Activated naive CD8-positive, alpha-beta T cell treated with anti-CD3 and anti-CD28 coated beads, Interleukin-2, amount 50 U/mL, for 24 hours (primary cell): ENCODE results near the gene CRP.
"Not testable (repeated sequence)": the region's sequence is repeated elsewhere in the genome, so short reads cannot be mapped to it uniquely, and the experiment has no call there.

Experiments used
- ATAC-seq: fragments of 150-1000 bp; cut with Tn5 transposase; one replicate; pipeline ENCODE4 v1.10.0; 2021
- DNase-seq: peaks from one replicate; pipeline ENCODE4 v3.0.0; 2021
- H3K27ac Mint-ChIP-seq: one replicate; pipeline ENCODE4 v1.8.0; 2021; ENCODE audit warnings: mild to moderate bottlenecking, mixed read lengths
- H3K27me3 Mint-ChIP-seq: one replicate; pipeline ENCODE4 v1.8.0; 2021; ENCODE audit warnings: mixed read lengths
- H3K36me3 Mint-ChIP-seq: one replicate; pipeline ENCODE4 v1.8.0; 2021; ENCODE audit warnings: low read depth, mixed read lengths
- H3K4me1 Mint-ChIP-seq: one replicate; pipeline ENCODE4 v1.8.0; 2021; ENCODE audit warnings: mixed read lengths
- H3K4me3 Mint-ChIP-seq: one replicate; pipeline ENCODE4 v1.8.0; 2021; ENCODE audit warnings: mild to moderate bottlenecking, moderate library complexity, mixed read lengths
- H3K9me3 Mint-ChIP-seq: one replicate; pipeline ENCODE4 v1.8.0; 2021; ENCODE audit warnings: mixed read lengths

Gene CRP, protein sequence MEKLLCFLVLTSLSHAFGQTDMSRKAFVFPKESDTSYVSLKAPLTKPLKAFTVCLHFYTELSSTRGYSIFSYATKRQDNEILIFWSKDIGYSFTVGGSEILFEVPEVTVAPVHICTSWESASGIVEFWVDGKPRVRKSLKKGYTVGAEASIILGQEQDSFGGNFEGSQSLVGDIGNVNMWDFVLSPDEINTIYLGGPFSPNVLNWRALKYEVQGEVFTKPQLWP

DNA sequence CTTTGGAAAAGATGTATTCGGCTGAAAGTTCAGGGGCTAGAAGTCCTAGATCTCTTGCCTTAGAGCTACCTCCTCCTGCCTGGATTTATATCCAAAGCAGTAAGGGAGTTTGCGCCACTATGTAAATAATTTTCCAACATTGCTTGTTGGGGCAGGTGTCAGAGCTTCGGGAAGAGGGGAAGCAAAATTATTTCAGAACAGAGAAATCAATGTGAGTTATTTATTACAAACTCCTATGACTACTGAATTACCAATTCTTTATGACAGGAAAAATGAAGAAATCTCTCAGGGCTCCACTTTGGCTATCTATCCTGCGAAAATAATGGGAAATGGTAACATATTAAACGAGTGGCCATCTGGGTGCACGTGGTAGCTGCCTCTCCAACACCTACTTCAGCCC lies at the start of gene CRP:
TSS of gene CRP (minus strand) at position 61 of the 400 bp plus-strand sequence. CDS start 104 bp downstream, outside the sequence.
- peaks cover 5% of the 10 kb centered on the region for H3K36me3 Mint-ChIP-seq
- H3K27ac Mint-ChIP-seq: no peak within 1 kb of the TSS
- H3K27me3 Mint-ChIP-seq: peaks cover 9% of the 10 kb centered on the region
- no peak for DNase-seq
- H3K9me3 Mint-ChIP-seq: peaks cover 24% of the 10 kb centered on the region
- no peak for ATAC-seq
- H3K4me3 Mint-ChIP-seq: no peak within 1 kb of the TSS
- no peaks in the 10 kb centered on the region for H3K4me1 Mint-ChIP-seq

DNA sequence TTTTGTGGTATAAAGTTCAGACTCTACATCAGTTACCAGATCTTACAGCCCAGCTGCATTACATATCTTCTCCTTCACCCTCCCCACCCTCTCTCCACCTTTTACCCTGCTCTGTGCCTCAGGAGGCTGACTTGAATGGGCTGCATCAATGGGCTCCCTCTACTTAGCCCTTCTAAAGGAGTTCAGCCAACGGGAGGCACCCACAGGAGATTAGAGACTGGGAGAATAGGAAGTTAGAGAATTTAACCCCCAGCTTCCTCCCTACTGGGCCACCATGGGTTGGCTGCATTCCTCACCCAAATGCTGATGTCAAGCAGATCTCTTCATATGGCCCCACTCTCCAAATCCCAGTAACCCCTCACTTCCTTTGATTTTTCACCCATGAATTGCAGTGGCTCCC lies 49.3 kb upstream of the CRP start:
- Mint-ChIP-seq H3K27me3 (peaks cover 7% of the 10 kb centered on the region), H3K36me3 (no peaks in the 10 kb centered on the region), H3K4me1 (no peaks in the 10 kb centered on the region), H3K27ac (no peak overlapping the region), H3K9me3 (no peaks in the 10 kb centered on the region), H3K4me3 (no peak overlapping the region)
- ATAC-seq (no peak), DNase-seq (no peak)

DNA sequence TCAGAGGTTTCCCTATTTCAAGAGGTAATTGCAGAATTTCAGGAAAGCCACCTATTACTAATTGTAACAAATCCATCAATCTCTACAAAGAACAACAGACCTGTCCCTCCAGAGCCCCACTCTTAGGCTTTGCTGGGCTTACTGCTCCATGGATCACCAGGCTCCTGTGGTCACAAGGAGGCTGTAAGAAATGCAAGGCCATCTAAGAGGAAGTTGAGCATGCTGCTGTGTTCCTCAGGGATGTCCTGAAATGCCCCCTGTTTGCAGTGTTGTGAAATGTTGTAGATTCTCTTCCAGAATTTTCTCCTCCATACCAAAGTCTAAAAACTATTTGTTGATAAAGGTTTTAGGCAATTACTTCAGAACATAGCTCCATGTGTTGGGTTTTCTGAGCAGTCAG lies 42.0 kb upstream of the CRP start:
- Mint-ChIP-seq H3K36me3 (no peaks in the 10 kb centered on the region), H3K27ac (no peak overlapping the region), H3K4me3 (no peak overlapping the region), H3K9me3 (no peaks in the 10 kb centered on the region), H3K4me1 (no peaks in the 10 kb centered on the region), H3K27me3 (peaks cover 10% of the 10 kb centered on the region)
- no peak for ATAC-seq
- no peak for DNase-seq

DNA sequence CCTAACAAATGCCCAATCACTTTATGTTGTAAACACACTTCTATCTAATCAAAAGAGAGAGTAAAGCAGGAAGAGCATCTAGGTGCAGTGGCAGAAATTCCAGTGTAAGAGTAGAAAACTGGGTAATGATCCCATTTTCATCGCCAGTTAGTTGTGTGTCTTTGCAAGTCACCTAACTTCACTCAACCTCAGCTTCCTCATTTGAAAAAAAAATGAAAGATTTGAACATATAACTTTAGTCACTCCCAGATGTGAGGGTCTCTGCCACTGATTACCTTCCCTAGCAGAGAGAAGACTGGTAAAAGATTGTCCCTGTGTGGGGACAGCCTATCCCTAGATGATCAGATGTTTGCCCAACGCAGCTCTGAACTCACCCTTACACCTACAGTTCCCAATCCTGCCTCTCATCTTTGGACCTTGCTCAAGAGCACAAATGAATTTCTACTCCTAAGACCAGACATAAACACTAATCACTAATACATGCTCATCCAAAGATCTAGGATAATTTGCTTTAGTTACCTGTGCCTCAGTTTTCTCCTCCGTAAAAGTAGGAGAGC lies 41.1 kb upstream of the CRP start:
- no peak for DNase-seq
- Mint-ChIP-seq H3K9me3 (no peaks in the 10 kb centered on the region), H3K4me1 (no peaks in the 10 kb centered on the region), H3K27me3 (peaks cover 8% of the 10 kb centered on the region), H3K4me3 (no peak overlapping the region), H3K36me3 (no peaks in the 10 kb centered on the region), H3K27ac (no peak overlapping the region)
- no peak for ATAC-seq

DNA sequence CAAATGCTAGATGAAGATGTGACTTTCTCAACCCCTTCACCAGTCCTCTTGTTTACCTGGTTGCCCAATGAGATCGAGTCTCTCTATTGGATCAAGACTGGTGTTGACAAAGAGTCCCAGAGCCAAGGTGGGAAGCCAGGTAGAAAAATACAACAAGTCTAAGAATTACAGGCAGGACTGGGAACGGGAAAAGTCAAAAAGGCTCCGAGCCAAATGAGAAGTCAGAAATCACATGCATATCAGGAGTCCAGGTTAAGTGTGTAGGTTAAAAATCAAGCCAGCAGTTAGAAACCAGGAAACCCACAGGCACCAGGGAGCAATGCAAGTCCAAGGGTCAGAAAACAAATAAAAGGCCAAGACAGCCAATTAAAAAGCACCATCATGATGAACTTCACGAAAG lies 39.0 kb upstream of the CRP start:
- no peak overlapping the region for H3K27ac Mint-ChIP-seq
- no peak for ATAC-seq
- no peak for DNase-seq
- no peaks in the 10 kb centered on the region for H3K9me3 Mint-ChIP-seq
- no peaks in the 10 kb centered on the region for H3K36me3 Mint-ChIP-seq
- H3K4me1 Mint-ChIP-seq: no peaks in the 10 kb centered on the region
- H3K27me3 Mint-ChIP-seq: peaks cover 8% of the 10 kb centered on the region
- no peak overlapping the region for H3K4me3 Mint-ChIP-seq

DNA sequence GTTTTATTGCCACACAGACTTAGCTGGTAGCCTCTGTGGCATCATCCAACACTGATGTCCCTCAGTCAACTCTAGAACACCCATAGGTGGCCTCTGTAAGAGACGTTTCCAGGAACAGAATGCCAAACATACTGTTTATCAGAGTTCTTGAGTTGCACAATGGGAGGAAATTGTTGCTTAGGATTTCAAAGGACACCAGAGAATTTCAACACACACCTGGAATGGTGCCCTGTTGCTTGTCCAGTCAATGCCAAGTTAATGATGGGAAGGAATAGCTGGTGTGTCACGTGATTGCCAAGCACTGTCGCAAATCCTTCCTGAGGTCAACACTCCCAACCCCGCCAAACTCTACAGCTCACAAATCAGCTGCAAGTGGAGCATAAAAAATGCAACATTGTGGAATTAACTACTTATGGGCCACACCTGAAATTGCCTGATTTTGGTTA lies 37.8 kb upstream of the CRP start:
- ATAC-seq (no peak), DNase-seq (no peak)
- H3K4me1 Mint-ChIP-seq: no peaks in the 10 kb centered on the region
- no peak overlapping the region for H3K27ac Mint-ChIP-seq
- no peaks in the 10 kb centered on the region for H3K36me3 Mint-ChIP-seq
- H3K4me3 Mint-ChIP-seq: no peak overlapping the region
- H3K27me3 Mint-ChIP-seq: peaks cover 8% of the 10 kb centered on the region
- no peaks in the 10 kb centered on the region for H3K9me3 Mint-ChIP-seq

DNA sequence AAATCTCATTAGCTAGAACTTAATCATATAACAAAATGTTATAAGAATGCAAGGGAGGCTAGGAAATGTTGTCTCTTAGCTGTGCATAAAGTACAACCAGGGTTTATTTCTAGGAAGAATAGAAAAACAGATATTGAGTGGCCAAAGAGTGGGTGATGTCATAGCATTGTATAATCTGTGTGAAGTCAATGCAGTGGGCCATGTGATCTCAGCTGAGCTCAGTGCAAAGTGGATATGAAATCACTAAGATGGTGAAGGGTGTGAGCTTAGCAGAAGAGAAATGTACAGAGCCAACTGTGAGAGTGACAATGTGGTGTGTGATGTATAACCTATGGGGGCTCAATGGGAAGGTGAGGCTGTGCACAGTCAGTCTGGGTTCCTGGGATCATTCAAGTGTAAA lies 36.6 kb upstream of the CRP start:
- H3K4me3 Mint-ChIP-seq: no peak overlapping the region
- DNase-seq: no peak
- peaks cover 5% of the 10 kb centered on the region for H3K27me3 Mint-ChIP-seq
- H3K27ac Mint-ChIP-seq: no peak overlapping the region
- H3K9me3 Mint-ChIP-seq: no peaks in the 10 kb centered on the region
- no peaks in the 10 kb centered on the region for H3K36me3 Mint-ChIP-seq
- no peaks in the 10 kb centered on the region for H3K4me1 Mint-ChIP-seq
- no peak for ATAC-seq

DNA sequence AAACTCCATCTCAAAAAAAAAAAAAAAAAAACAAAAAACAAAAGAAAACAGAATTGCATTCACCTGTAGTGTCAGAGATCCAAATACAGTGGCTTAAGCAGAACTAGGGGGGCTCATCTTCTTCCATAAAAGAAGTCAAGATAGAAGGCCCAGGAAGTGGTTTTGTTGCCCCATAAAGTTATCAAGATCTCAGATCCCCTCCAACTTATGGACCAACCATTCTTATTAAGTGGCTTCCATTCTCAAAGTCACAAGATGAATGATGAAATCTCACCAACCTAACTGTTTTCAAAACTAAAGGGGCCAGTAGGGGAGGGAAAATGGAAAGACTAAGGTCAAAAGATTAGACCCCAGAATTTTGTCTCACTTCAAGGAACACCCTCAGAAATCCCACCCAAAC lies 36.2 kb upstream of the CRP start:
- no peak for ATAC-seq
- H3K4me1 Mint-ChIP-seq: no peaks in the 10 kb centered on the region

DNA sequence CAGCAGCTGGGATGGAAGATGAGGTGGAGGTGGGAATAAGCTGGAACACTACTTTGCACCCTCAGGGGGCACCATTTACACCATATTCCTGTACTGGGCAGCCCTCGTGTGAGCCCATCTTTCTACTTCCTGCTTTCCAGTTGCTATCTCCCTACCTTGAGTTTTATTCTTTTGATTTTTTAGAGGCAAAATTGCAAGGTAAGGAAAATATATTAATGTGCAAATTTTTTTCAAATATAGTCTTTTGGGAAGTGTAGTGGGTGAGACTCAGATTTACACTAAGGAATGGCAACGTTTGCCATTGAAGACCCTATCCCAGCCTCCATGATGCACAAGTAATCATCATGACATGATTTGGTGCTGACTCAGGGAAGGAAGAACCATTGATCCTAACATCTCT lies 35.2 kb upstream of the CRP start:
- Mint-ChIP-seq H3K9me3 (no peaks in the 10 kb centered on the region), H3K36me3 (no peaks in the 10 kb centered on the region), H3K4me3 (no peak overlapping the region), H3K27ac (no peak overlapping the region), H3K27me3 (peaks cover 5% of the 10 kb centered on the region), H3K4me1 (no peaks in the 10 kb centered on the region)
- ATAC-seq (no peak), DNase-seq (no peak)

More for the DNA sequence above, 36.2 kb upstream of the CRP start:
- DNase-seq: no peak
- Mint-ChIP-seq H3K9me3 (no peaks in the 10 kb centered on the region), H3K27ac (no peak overlapping the region), H3K36me3 (no peaks in the 10 kb centered on the region), H3K4me3 (no peak overlapping the region), H3K27me3 (peaks cover 5% of the 10 kb centered on the region)

DNA sequence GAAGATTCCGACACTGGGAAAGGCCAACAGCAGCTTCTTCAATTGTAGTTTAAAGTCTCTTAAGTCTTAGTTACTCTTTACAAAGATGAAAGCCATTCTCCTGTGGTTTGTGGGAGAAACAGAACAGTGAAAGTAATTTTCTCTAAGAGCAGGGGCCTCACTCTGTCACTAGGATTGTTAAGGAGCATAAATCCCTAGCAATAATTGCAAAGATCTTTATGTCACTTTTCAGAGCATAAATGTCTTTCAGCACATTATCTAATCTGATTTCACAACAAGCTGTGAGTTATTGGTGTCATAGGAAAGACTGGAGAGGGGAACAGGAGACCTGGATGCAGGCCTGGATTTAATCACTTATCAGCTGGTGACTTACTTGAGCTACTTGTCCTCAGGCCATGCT lies 34.0 kb upstream of the CRP start:
- no peaks in the 10 kb centered on the region for H3K9me3 Mint-ChIP-seq
- no peak overlapping the region for H3K27ac Mint-ChIP-seq
- H3K27me3 Mint-ChIP-seq: peaks cover 8% of the 10 kb centered on the region
- no peaks in the 10 kb centered on the region for H3K4me1 Mint-ChIP-seq
- no peak overlapping the region for H3K4me3 Mint-ChIP-seq
- no peak for ATAC-seq
- no peak for DNase-seq
- no peaks in the 10 kb centered on the region for H3K36me3 Mint-ChIP-seq

DNA sequence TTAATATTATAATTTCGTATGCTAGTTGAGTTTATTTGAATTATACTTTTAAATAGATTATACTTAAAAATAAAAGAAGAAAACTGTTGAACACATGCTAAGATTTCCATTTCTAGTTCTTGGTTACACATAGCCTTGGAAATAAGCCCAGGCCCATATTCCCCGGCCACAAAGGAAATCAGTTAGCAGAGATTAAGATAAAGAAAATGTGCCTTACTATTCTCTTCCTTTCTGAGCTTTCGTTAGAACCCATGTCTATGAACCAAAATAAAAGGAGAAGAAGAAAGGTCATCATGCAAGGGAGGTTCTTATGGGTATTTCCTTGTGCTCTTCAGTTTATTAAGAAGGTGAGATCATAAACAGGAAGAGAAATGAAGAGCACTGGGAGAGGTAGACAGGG lies 32.3 kb upstream of the CRP start:
- no peaks in the 10 kb centered on the region for H3K36me3 Mint-ChIP-seq
- DNase-seq (no peak), ATAC-seq (no peak)
- H3K4me3 Mint-ChIP-seq: no peak overlapping the region
- H3K27me3 Mint-ChIP-seq: peaks cover 4% of the 10 kb centered on the region
- no peaks in the 10 kb centered on the region for H3K4me1 Mint-ChIP-seq
- no peak overlapping the region for H3K27ac Mint-ChIP-seq
- no peaks in the 10 kb centered on the region for H3K9me3 Mint-ChIP-seq

DNA sequence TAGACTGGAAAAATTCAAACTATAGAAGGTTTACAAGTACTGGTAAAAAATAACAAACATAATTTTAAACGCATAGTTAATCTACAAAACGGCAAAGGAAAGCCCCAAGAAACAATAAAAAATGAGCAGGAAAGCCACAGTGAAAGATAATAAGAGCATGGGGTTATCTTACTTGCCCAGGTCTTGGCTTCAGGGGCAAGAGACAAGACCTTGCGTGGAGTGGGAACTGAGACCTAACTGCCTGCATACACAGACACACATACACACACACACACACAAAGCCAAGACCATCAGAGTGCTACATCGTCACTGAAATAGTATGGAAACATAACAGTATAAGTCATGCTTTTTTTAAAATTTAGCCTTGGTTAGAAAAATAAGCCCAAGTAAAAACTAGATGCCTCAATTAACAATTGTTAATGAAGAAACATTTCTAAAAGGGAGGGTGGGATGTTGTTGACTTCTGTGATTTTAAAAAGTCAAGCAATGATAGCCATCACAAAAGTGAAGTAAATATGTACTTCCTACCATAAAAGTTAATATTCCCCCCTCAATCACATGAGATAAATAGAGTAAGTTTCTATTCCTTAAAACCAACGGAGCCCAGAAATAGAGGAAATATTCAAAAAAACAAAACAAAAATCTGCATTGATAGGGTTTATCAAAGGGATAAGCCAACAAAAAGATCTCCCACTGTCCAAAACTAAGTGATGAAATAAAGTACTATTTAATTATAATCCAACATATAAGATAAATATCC lies 29.4 kb upstream of the CRP start:
- Mint-ChIP-seq H3K4me1 (no peaks in the 10 kb centered on the region), H3K36me3 (no peaks in the 10 kb centered on the region), H3K27me3 (peaks cover 4% of the 10 kb centered on the region), H3K4me3 (no peak overlapping the region), H3K9me3 (no peaks in the 10 kb centered on the region), H3K27ac (no peak overlapping the region)
- no peak for ATAC-seq
- DNase-seq: no peak

DNA sequence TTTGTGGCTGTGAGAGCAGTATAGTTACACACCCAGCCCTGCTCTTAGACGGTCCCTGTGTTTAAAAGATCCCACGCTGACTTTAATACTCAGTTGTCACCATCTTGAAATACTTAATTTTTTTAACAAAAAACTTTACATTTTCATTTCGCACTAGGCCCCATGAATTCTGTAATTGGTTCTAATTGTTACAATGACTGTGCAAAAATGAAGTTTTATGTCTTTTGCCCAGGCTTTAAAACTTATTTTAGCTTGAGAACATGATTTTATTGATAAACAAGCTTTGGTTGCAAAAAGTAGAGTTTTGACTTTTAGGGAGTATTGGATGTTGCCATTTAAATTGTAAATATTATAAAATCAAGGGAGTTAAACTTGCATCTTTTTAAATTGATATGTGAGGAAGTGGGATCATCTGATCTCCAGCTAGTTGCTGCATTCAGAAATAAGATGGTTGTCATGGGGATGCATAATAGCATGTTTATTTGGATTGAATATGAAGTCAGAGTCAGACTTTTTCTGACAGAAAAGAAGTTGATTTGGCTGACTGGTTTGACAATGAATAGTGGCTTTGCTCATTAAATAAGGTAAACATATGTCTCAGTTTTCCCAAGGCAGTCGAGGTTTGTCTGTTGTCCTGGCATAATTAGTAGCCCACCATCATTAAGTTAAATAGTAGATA lies 23.0 kb upstream of the CRP start:
- H3K4me3 Mint-ChIP-seq: no peak overlapping the region
- ATAC-seq (no peak), DNase-seq (no peak)
- H3K4me1 Mint-ChIP-seq: no peaks in the 10 kb centered on the region
- H3K27ac Mint-ChIP-seq: no peak overlapping the region
- H3K27me3 Mint-ChIP-seq: peaks cover 6% of the 10 kb centered on the region
- no peaks in the 10 kb centered on the region for H3K36me3 Mint-ChIP-seq
- no peaks in the 10 kb centered on the region for H3K9me3 Mint-ChIP-seq

DNA sequence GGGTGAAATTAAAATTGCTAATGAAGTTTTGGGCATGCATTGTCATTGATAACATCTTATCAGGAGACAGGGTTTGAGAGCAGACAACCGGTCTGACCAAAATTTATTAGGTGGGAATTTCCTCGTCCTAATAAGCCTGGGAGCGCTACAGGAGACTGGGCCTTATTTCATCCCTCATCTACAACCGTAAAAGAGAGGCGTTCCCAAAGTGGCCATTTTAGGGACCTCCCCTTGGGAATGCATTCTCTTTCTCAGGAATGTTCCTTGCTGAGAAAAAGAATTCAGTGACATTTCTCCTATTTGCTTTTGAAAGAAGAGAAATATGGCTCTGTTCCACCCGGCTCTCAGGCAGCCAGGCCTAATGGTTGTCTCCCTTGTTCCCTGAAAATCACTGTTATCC lies 8.8 kb upstream of the CRP start:
- ATAC-seq, H3K4me3 Mint-ChIP-seq, H3K4me1 Mint-ChIP-seq, H3K27ac Mint-ChIP-seq, H3K27me3 Mint-ChIP-seq, DNase-seq, H3K36me3 Mint-ChIP-seq: not testable (repeated sequence)
- H3K9me3 Mint-ChIP-seq: peaks cover 41% of the 10 kb centered on the region

DNA sequence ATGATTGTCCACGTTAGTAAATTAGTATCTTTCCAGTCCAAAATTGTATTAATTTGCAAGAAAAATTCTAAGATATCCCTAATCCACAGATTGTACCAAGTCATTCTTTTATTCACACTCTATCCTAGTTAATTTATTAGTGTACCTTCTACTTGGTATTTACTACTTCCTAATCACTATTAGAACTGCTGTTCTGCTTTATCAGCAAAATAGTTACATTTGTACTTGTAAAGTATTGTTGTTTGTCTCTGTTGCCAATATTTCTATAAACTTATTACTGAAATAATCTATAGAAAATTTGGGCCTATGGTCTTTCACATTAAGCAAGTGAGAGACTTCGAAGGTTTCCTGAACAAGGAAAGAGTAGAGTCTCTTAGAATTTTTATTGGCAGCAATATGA lies 5.6 kb upstream of the CRP start:
- no peak overlapping the region for H3K27ac Mint-ChIP-seq
- peaks cover 8% of the 10 kb centered on the region for H3K27me3 Mint-ChIP-seq
- peaks cover 53% of the 10 kb centered on the region for H3K9me3 Mint-ChIP-seq
- DNase-seq (no peak), ATAC-seq (no peak)
- H3K36me3 Mint-ChIP-seq: peaks cover 9% of the 10 kb centered on the region
- no peak overlapping the region for H3K4me3 Mint-ChIP-seq
- no peaks in the 10 kb centered on the region for H3K4me1 Mint-ChIP-seq
